Panc1 (cell line): Measurements from ENCODE around the gene STS. TPM values are rescaled to one million over a fixed set of nuclear protein-coding genes. Genes with fewer than 3 reads are reported as not detected.

Experiments
- ATAC-seq: fragments of 200-7000 bp; cut with Tn5 transposase; 2 replicates; pipeline ENCODE4 v1.9.1; 2020; ENCODE audit warnings: mild to moderate bottlenecking, moderate library complexity
- BruUV-seq: library from RNA; stranded (reverse); fragments of 400-500 nt; replicated peaks from 2 replicates; lab custom pipeline; 2021; lab: Mats Ljungman, UMichigan
- CTCF ChIA-PET: fragments of 300-600 bp; sonication (Branson Sonifier 250); formaldehyde crosslinking; loops from one replicate; lab custom pipeline; 2022; ENCODE audit warnings: antibody characterized with exemption; lab: Charles Lee
- POLR2A ChIA-PET: fragments of 300-600 bp; sonication (Branson Sonifier 250); formaldehyde crosslinking; loops from one replicate; lab custom pipeline; 2022; ENCODE audit warnings: antibody characterized with exemption; lab: Charles Lee
- DNase-seq: peaks from one replicate; pipeline ENCODE4 v3.0.0-alpha.2; 2010; ENCODE audit warnings: low read depth, low spot score
- H3K27ac ChIP-seq: 2 replicates; pipeline ENCODE4 v1.5.1; 2011; ENCODE audit warnings: mild to moderate bottlenecking, low read length, inconsistent platforms
- H3K27me3 ChIP-seq: fragments of 200-500 bp; sonication (Bioruptor generic); 2 replicates; pipeline ENCODE4 v1.6.0; 2014; ENCODE audit warnings: low read length, inconsistent platforms; ENCODE audit not compliant: control insufficient read depth, insufficient read depth
- H3K36me3 ChIP-seq: fragments of 200-500 bp; sonication (Bioruptor generic); 2 replicates; pipeline ENCODE4 v1.5.1; 2014; ENCODE audit warnings: inconsistent platforms, mild to moderate bottlenecking, low read length, moderate library complexity; ENCODE audit not compliant: control insufficient read depth, insufficient read depth
- H3K4me1 ChIP-seq: 2 replicates; pipeline ENCODE4 v1.5.1; 2011; ENCODE audit warnings: inconsistent platforms, mild to moderate bottlenecking, low read length, moderate library complexity; ENCODE audit not compliant: control insufficient read depth, insufficient read depth
- H3K4me3 ChIP-seq, 2 experiments: 2 replicates each; pipeline ENCODE4 v1.5.1; 2011 to 2012; ENCODE audit warnings: low read depth in 2 of 2, low read length in 2 of 2, mild to moderate bottlenecking in 2 of 2, inconsistent platforms in 1 of 2, moderate library complexity in 1 of 2
- H3K9me3 ChIP-seq: fragments of 200-500 bp; sonication (Bioruptor generic); 2 replicates; pipeline ENCODE4 v1.5.1; 2014; ENCODE audit warnings: low read depth, mild to moderate bottlenecking, inconsistent platforms, low read length, moderate library complexity; ENCODE audit not compliant: control insufficient read depth, insufficient read depth
- CTCF ChIP-seq: fragments of 450-650 bp; IDR thresholded peaks from 2 replicates; pipeline ENCODE4 v1.5.1; 2017; ENCODE audit warnings: mild to moderate bottlenecking
- POLR2AphosphoS5 ChIP-seq: IDR thresholded peaks from 2 replicates; pipeline ENCODE4 v1.6.1; 2012; ENCODE audit warnings: mild to moderate bottlenecking, low read depth, low read length, moderate library complexity
- REST ChIP-seq, 2 experiments: IDR thresholded peaks; 2 replicates each; pipeline ENCODE4 v1.6.1; 2011 to 2012; ENCODE audit warnings: low read depth in 2 of 2, control low read depth in 1 of 2, low read length in 1 of 2, mild to moderate bottlenecking in 1 of 2, moderate library complexity in 1 of 2; ENCODE audit not compliant: insufficient read depth in 1 of 2
- SIN3A ChIP-seq: IDR thresholded peaks from 2 replicates; pipeline ENCODE4 v1.6.1; 2012; ENCODE audit warnings: low read depth, mild to moderate bottlenecking, low read length, moderate library complexity, borderline replicate concordance; ENCODE audit not compliant: insufficient read depth
- TCF7L2 ChIP-seq: IDR thresholded peaks from 2 replicates; pipeline ENCODE4 v1.6.1; 2011; ENCODE audit warnings: mild to moderate bottlenecking, low read depth, low read length, inconsistent platforms
- in situ Hi-C: cut with HindIII; loops from 2 replicates; pipeline ENCODE4 v1.10.0; 2016; ENCODE audit warnings: low sequenced_read_pairs, low pct_unique_long_range_greater_than_20kb
- intact Hi-C: fragments of 100-400 bp; cut with micrococcal nuclease; formaldehyde crosslinking; loops from one replicate; pipeline ENCODE4 v1.10.0; 2022; ENCODE audit not compliant: unreplicated experiment
- total RNA-seq: library from RNA; stranded (reverse); gene quantifications from one replicate; pipeline ENCODE4 v1.2.1, GENCODE V29; 2021; ENCODE audit not compliant: unreplicated experiment

The STS gene
- total RNA-seq, 1 experiment from 2014 or later: 2.0 TPM

GRCh38 chrX:7164174-7164573 is 16.7 kb downstream of the STS start:
- no TSS peak for BruUV-seq
- Histone ChIP-seq H3K9me3 (no peaks in the 10 kb centered on the region), H3K4me1 (no peaks in the 10 kb centered on the region), H3K4me3 (no peak overlapping the region), H3K27me3 (no peaks in the 10 kb centered on the region), H3K36me3 (no peaks in the 10 kb centered on the region), H3K27ac (no peak overlapping the region)
- DNase-seq: no peak
- intact Hi-C loops: no loop called here
- POLR2A ChIA-PET: no interaction called here
- TF ChIP-seq POLR2AphosphoS5 (no peak), REST (IDR thresholded peaks at IDR 0.05; ENCODE audit: insufficient read depth in 1 of 2, low read depth in 2 of 2, low read length in 1 of 2) (no peak)
- in situ Hi-C loops: no loop called here
- ATAC-seq: no peak
- CTCF ChIA-PET: no interaction called here

GRCh38 chrX:7168371-7168770 is 20.9 kb downstream of the STS start:
- no peak overlapping the region for H3K4me3 ChIP-seq
- no peaks in the 10 kb centered on the region for H3K36me3 ChIP-seq
- DNase-seq (no peak), ATAC-seq (no peak)
- no peak for TF ChIP-seq REST (IDR thresholded peaks at IDR 0.05; ENCODE audit: insufficient read depth in 1 of 2, low read depth in 2 of 2, low read length in 1 of 2)
- TF ChIP-seq SIN3A: no peak
- no peak for TF ChIP-seq POLR2AphosphoS5
- no peak for TF ChIP-seq TCF7L2
- no peak for TF ChIP-seq CTCF
- CTCF ChIA-PET: no interaction called here
- in situ Hi-C loops: no loop called here
- intact Hi-C loops: no loop called here
- no TSS peak for BruUV-seq
- H3K27me3 ChIP-seq: no peaks in the 10 kb centered on the region
- no peaks in the 10 kb centered on the region for H3K4me1 ChIP-seq
- POLR2A ChIA-PET: no interaction called here
- no peak overlapping the region for H3K27ac ChIP-seq
- no peaks in the 10 kb centered on the region for H3K9me3 ChIP-seq
